Endothelial cell (in vitro differentiated cells): ENCODE data around the gene ZAP70. TPM values are rescaled to one million over a fixed set of nuclear protein-coding genes. Genes with fewer than 3 reads are reported as not detected.

Source experiments
- DNase-seq: peaks from one replicate; pipeline ENCODE4 v3.0.0; 2021; ENCODE audit warnings: low spot score
- H3K27ac Mint-ChIP-seq: one replicate; pipeline ENCODE4 v1.8.0; 2021; ENCODE audit warnings: mixed read lengths, inconsistent platforms; ENCODE audit not compliant: unreplicated experiment
- H3K27me3 Mint-ChIP-seq: one replicate; pipeline ENCODE4 v1.8.0; 2021; ENCODE audit warnings: mild to moderate bottlenecking, moderate library complexity, mixed read lengths, inconsistent platforms; ENCODE audit not compliant: unreplicated experiment
- H3K36me3 Mint-ChIP-seq: one replicate; pipeline ENCODE4 v1.8.0; 2021; ENCODE audit warnings: mild to moderate bottlenecking, low read depth, mixed read lengths, inconsistent platforms; ENCODE audit not compliant: unreplicated experiment
- H3K4me1 Mint-ChIP-seq: one replicate; pipeline ENCODE4 v1.8.0; 2021; ENCODE audit warnings: mild to moderate bottlenecking, mixed read lengths, inconsistent platforms; ENCODE audit not compliant: unreplicated experiment
- H3K4me3 Mint-ChIP-seq: one replicate; pipeline ENCODE4 v1.8.0; 2021; ENCODE audit warnings: mild to moderate bottlenecking, mixed read lengths, inconsistent platforms; ENCODE audit not compliant: unreplicated experiment
- H3K9me3 Mint-ChIP-seq: one replicate; pipeline ENCODE4 v1.8.0; 2021; ENCODE audit warnings: mixed read lengths, inconsistent platforms; ENCODE audit not compliant: unreplicated experiment
- total RNA-seq: library from RNA; stranded (reverse); fragmentation: NEBNext Ultra II Directional; extraction: Animal tissue kit (Norgen Biotek cat#: 25700); gene quantifications from one replicate; pipeline ENCODE4 v1.2.1, GENCODE V29; 2021; ENCODE audit not compliant: unreplicated experiment
- TF ChIP-seq, protein P1 (sequence below): fragments of 200-600 bp; sonication (generic); IDR thresholded peaks from one replicate; pipeline ENCODE4 v1.5.0; 2021; ENCODE audit warnings: antibody characterized with exemption; ENCODE audit not compliant: unreplicated experiment

ZAP70 gene
- total RNA-seq, 1 donor from 2014 or later: 93.4 TPM

DNA sequence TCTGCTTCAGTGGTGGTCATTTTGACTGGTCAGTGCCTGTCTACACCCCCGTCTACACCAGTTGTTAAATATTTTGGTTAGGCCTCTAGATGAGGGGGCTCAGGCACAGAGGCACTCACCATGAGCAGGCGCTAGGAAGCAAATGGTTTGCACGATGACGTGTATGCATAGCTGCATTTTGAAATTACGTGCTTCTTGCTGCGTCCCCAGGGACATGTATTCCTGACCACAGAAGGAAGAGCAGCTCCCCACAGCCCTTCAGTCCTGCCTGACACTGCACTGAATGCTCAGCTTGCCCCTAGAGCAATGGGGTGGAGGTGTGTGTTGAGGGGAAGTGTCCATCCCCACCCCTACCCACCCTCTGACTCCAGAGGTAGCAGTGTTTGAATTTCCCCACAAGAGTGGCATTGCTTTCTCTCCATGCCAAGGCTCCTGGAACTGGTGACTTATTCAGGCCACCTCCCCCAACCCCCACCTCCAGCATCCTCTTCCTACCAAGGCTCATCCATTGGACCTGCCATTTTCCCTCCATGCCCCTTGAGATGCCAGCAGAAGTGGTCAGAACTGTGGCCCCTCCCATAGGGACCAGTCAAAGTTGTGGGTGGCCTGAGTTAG is 11.4 kb upstream of the ZAP70 start:
- Mint-ChIP-seq H3K9me3 (no peaks in the 10 kb centered on the region), H3K4me3 (peak overlapping the region; percentile 19), H3K27ac (no peak overlapping the region), H3K27me3 (no peaks in the 10 kb centered on the region), H3K36me3 (no peaks in the 10 kb centered on the region), H3K4me1 (peaks cover 9% of the 10 kb centered on the region)
- DNase-seq: no peak
- TF ChIP-seq, protein P1, sequence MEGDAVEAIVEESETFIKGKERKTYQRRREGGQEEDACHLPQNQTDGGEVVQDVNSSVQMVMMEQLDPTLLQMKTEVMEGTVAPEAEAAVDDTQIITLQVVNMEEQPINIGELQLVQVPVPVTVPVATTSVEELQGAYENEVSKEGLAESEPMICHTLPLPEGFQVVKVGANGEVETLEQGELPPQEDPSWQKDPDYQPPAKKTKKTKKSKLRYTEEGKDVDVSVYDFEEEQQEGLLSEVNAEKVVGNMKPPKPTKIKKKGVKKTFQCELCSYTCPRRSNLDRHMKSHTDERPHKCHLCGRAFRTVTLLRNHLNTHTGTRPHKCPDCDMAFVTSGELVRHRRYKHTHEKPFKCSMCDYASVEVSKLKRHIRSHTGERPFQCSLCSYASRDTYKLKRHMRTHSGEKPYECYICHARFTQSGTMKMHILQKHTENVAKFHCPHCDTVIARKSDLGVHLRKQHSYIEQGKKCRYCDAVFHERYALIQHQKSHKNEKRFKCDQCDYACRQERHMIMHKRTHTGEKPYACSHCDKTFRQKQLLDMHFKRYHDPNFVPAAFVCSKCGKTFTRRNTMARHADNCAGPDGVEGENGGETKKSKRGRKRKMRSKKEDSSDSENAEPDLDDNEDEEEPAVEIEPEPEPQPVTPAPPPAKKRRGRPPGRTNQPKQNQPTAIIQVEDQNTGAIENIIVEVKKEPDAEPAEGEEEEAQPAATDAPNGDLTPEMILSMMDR: no peak

DNA sequence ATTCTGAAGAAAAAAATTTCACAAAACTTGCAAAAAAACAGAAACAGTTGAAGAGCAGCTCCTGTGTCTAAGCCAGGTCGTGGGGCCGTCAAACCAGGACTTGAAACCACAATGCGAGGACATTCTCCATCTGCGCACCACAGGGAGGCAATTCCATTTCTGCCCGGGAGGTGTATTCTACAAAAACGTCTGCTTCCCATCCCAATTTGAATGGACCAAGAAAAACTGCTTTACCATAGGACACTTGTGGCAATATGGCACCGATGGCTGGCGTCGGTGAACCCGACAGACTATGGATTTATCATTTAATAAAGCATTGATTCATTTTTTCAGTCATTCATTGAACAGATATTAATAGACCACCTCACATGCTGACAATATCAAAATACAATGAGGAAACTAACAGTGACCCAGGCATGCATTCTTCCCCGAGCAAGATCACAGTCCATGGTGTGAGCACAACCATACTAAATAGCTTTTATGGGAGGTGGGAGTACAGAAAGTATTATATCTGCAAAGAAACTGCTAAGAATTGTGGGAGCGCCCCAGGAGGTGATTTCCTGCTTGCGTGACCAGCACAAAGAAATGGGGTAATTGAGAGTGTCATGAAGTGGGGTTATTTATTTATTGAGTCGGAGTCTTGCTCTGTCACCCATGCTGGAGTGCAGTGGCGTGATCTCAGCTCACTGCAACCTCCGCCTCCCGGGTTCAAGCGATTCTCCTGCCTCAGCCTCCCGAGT is 10.5 kb upstream of the ZAP70 start:
- Mint-ChIP-seq H3K27ac (no peak overlapping the region), H3K4me1 (peaks cover 9% of the 10 kb centered on the region), H3K27me3 (no peaks in the 10 kb centered on the region), H3K9me3 (no peaks in the 10 kb centered on the region), H3K36me3 (no peaks in the 10 kb centered on the region), H3K4me3 (no peak overlapping the region)
- TF ChIP-seq, protein P1: no peak
- no peak for DNase-seq

DNA sequence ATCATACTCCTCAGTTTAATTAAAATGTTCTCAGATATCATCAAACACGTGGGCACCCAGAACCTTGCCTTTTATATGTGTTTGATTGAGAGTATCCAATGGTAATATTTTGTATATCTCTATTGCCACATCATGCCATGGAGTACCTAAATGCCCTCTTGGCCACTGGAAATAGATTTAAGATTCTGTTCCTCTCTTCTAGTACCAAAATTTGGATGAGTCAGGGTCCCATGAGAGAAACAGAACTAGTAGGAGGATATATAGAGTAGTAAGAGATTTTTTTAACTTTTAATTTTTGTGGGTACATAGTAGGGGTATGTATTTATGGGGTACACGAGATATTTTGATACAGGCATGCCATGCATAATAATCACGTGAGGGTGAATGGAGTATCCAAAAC is 9.6 kb upstream of the ZAP70 start:
- TF ChIP-seq, protein P1: no peak
- Mint-ChIP-seq H3K36me3 (no peaks in the 10 kb centered on the region), H3K9me3 (no peaks in the 10 kb centered on the region), H3K4me1 (peaks cover 9% of the 10 kb centered on the region), H3K4me3 (no peak overlapping the region), H3K27ac (no peak overlapping the region), H3K27me3 (no peaks in the 10 kb centered on the region)
- DNase-seq: no peak

DNA sequence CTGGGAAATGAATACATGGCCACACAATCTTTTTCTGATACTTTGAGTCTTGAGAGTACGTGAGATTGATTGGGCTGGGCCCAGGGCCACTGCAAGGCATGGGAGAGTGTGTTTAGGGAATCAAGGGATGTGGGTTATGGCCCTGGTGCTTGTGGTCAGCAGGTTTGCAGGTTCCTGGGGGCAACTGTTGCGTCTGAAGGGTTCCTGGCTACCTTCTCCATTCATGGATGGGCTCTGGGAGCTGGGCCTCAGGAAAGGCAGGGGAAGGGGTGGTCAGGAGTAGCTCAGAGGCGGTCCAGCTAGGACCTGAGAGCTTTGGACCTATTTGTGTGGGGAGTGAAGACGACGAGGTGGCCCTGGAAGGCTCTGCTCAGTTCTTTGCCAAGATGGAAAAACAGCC is 8.4 kb upstream of the ZAP70 start:
- Mint-ChIP-seq H3K36me3 (no peaks in the 10 kb centered on the region), H3K27ac (no peak overlapping the region), H3K4me1 (peaks cover 8% of the 10 kb centered on the region), H3K27me3 (peaks cover 3% of the 10 kb centered on the region), H3K9me3 (no peaks in the 10 kb centered on the region), H3K4me3 (no peak overlapping the region)
- DNase-seq: no peak
- TF ChIP-seq, protein P1: no peak

DNA sequence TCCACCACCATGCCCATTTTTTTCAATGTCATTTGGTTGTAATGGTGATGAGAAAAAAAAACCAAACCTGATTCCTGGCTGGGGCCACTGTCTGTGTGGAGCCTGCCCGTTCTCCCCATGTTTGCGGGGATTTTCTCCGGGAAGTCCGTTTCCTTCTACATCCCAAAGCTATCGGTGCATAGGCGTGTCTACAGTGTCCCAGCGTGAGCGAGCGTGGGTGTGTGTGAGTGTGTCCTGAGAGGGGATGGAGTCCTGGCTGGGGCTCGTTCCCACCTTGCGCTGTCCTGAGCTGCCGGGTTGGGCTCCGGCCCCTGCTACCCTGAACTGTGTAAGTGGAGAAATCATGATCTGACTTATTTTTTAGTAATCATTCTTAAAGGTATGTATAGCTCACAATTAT is 7.3 kb upstream of the ZAP70 start:
- Mint-ChIP-seq H3K36me3 (no peaks in the 10 kb centered on the region), H3K27ac (no peak overlapping the region), H3K4me3 (no peak overlapping the region), H3K9me3 (no peaks in the 10 kb centered on the region), H3K27me3 (peaks cover 5% of the 10 kb centered on the region), H3K4me1 (peaks cover 9% of the 10 kb centered on the region)
- TF ChIP-seq, protein P1: no peak
- DNase-seq: no peak
